HCT116 (cell line): ENCODE results near the gene TGM1. TPM values are rescaled to one million over a fixed set of nuclear protein-coding genes. Genes with fewer than 3 reads are reported as not detected.

Experiments
- ATAC-seq: fragments of 200-7000 bp; cut with Tn5 transposase; 2 replicates; pipeline ENCODE4 v1.9.1; 2020; ENCODE audit warnings: mild to moderate bottlenecking, moderate library complexity
- BruUV-seq: library from RNA; stranded (reverse); fragments of 400-500 nt; replicated peaks from 2 replicates; lab custom pipeline; 2021; lab: Mats Ljungman, UMichigan
- CTCF ChIA-PET: fragments of 300-600 bp; sonication (Branson Sonifier 250); formaldehyde crosslinking; loops from one replicate; lab custom pipeline; 2021; ENCODE audit warnings: antibody characterized with exemption; lab: Charles Lee
- POLR2A ChIA-PET: fragments of 300-600, 350-600 bp; sonication (Branson Sonifier 250); formaldehyde crosslinking; loops from one replicate; lab custom pipeline; 2021; ENCODE audit warnings: antibody characterized with exemption; lab: Charles Lee
- RAD21 ChIA-PET, 2 experiments: fragments of 300-600 bp; sonication (Branson Sonifier 250); formaldehyde crosslinking; loops; one replicate each; lab custom pipeline; 2023; ENCODE audit warnings: low total read pairs in 2 of 2; ENCODE audit not compliant: uncharacterized antibody in 2 of 2, unreplicated experiment in 2 of 2, low non-redundant PET in 1 of 2; lab: Charles Lee
- DNase-seq: peaks from one replicate; pipeline ENCODE4 v3.0.0-alpha.2; 2010; ENCODE audit warnings: low read depth, low spot score
- H2AFZ ChIP-seq: fragments of 200-600 bp; shearing (Covaris generic), sonication (generic); 2 replicates; pipeline ENCODE4 v1.6.1; 2017; ENCODE audit warnings: low read depth, mixed run types, mixed read lengths, antibody characterized with exemption, low read length; ENCODE audit not compliant: poor library complexity, severe bottlenecking
- H3K27ac ChIP-seq: 2 replicates; pipeline ENCODE4 v1.5.1; 2012; ENCODE audit warnings: low read depth, low read length
- H3K27me3 ChIP-seq: fragments of 200-600 bp; sonication (generic); 2 replicates; pipeline ENCODE4 v1.6.1; 2016; ENCODE audit warnings: mixed run types, low read length, mixed read lengths; ENCODE audit not compliant: insufficient read depth
- H3K36me3 ChIP-seq, 2 experiments: fragments of 200-500 bp in 1 of 2; fragments of 200-600 bp in 1 of 2; sonication (Bioruptor generic) in 1 of 2; sonication (generic) in 1 of 2; 2 replicates each; pipeline versions ENCODE4 v1.5.1 to v1.6.1; 2014 to 2016; ENCODE audit warnings: low read length in 2 of 2, inconsistent platforms in 1 of 2, mixed read lengths in 1 of 2, mixed run types in 1 of 2; ENCODE audit not compliant: insufficient read depth in 2 of 2, control insufficient read depth in 1 of 2
- H3K4me1 ChIP-seq, 2 experiments: fragments of 200-600 bp in 1 of 2; sonication (generic) in 1 of 2; 2 replicates each; pipeline versions ENCODE4 v1.5.1 to v1.6.1; 2012 to 2017; ENCODE audit warnings: low read length in 2 of 2, inconsistent platforms in 1 of 2, mild to moderate bottlenecking in 1 of 2, mixed read lengths in 1 of 2, mixed run types in 1 of 2, moderate library complexity in 1 of 2; ENCODE audit not compliant: insufficient read depth in 2 of 2, control insufficient read depth in 1 of 2
- H3K4me2 ChIP-seq: fragments of 200-600 bp; sonication (generic); 2 replicates; pipeline ENCODE4 v1.6.1; 2017; ENCODE audit warnings: mixed run types, low read length, mixed read lengths
- H3K4me3 ChIP-seq, 2 experiments: fragments of 200-600 bp in 1 of 2; sonication (generic) in 1 of 2; replicated peaks in 1 of 2; 2 replicates each; pipeline ENCODE4 v1.5.1; 2011 to 2016; ENCODE audit warnings: low read length in 2 of 2, control low read depth in 1 of 2, low read depth in 1 of 2, mild to moderate bottlenecking in 1 of 2, mixed read lengths in 1 of 2, mixed run types in 1 of 2
- H3K79me2 ChIP-seq: fragments of 200-600 bp; sonication (generic); 2 replicates; pipeline ENCODE4 v1.6.1; 2017; ENCODE audit warnings: mild to moderate bottlenecking, mixed run types, low read length, moderate library complexity, mixed read lengths; ENCODE audit not compliant: insufficient read depth
- H3K9ac ChIP-seq: fragments of 200-600 bp; sonication (generic); 2 replicates; pipeline ENCODE4 v1.6.1; 2016; ENCODE audit warnings: low read length, mixed read lengths
- H3K9me2 ChIP-seq: fragments of 200-600 bp; sonication (generic), shearing (Covaris generic); 2 replicates; pipeline ENCODE4 v1.6.1; 2017; ENCODE audit warnings: mixed run types, mild to moderate bottlenecking, moderate library complexity; ENCODE audit not compliant: insufficient read depth
- H3K9me3 ChIP-seq, 2 experiments: fragments of 200-500 bp in 1 of 2; fragments of 200-600 bp in 1 of 2; sonication (Bioruptor generic) in 1 of 2; sonication (generic) in 1 of 2; 2 replicates each; pipeline ENCODE4 v1.6.1; 2014 to 2017; ENCODE audit warnings: low read length in 2 of 2, mixed read lengths in 2 of 2, inconsistent platforms in 1 of 2, low read depth in 1 of 2, mild to moderate bottlenecking in 1 of 2, mixed run types in 1 of 2, moderate library complexity in 1 of 2; ENCODE audit not compliant: control insufficient read depth in 1 of 2, insufficient read depth in 1 of 2
- H4K20me1 ChIP-seq: fragments of 200-600 bp; sonication (generic), shearing (Covaris generic); 2 replicates; pipeline ENCODE4 v1.6.1; 2017; ENCODE audit warnings: mixed run types, mild to moderate bottlenecking, moderate library complexity; ENCODE audit not compliant: insufficient read depth
- ATF3 ChIP-seq: IDR thresholded peaks from 2 replicates; pipeline ENCODE4 v1.6.1; 2012
- CBX3 ChIP-seq: IDR thresholded peaks from 2 replicates; pipeline ENCODE4 v1.6.1; 2012; ENCODE audit warnings: low read depth
- CEBPB ChIP-seq: IDR thresholded peaks from 2 replicates; pipeline ENCODE4 v1.6.1; 2012; ENCODE audit warnings: low read depth
- EGR1 ChIP-seq: IDR thresholded peaks from 2 replicates; pipeline ENCODE4 v1.6.1; 2012; ENCODE audit warnings: low read depth
- ELF1 ChIP-seq: IDR thresholded peaks from 2 replicates; pipeline ENCODE4 v1.6.1; 2012; ENCODE audit warnings: low read depth, borderline replicate concordance
- EZH2 ChIP-seq: fragments of 200-600 bp; sonication (generic); IDR thresholded peaks from 2 replicates; pipeline ENCODE4 v1.6.1; 2017; ENCODE audit warnings: antibody characterized with exemption, mixed run types
- EZH2phosphoT487 ChIP-seq: fragments of 200-600 bp; IDR thresholded peaks from 2 replicates; pipeline ENCODE4 v1.6.1; 2018; ENCODE audit warnings: antibody characterized with exemption, borderline replicate concordance
- FOSL1 ChIP-seq: IDR thresholded peaks from 2 replicates; pipeline ENCODE4 v1.6.1; 2012; ENCODE audit warnings: low read depth
- MAX ChIP-seq: IDR thresholded peaks from 2 replicates; pipeline ENCODE4 v1.6.1; 2012
- POLR2A ChIP-seq: IDR thresholded peaks from 2 replicates; pipeline ENCODE4 v1.7.0; 2011; ENCODE audit warnings: borderline replicate concordance; ENCODE audit not compliant: insufficient read depth, insufficient read length; ENCODE audit errors: extremely low read depth
- POLR2AphosphoS5 ChIP-seq: IDR thresholded peaks from 2 replicates; pipeline ENCODE4 v1.6.1; 2011; ENCODE audit warnings: mild to moderate bottlenecking, low read depth, low read length, moderate library complexity
- RAD21 ChIP-seq: IDR thresholded peaks from 2 replicates; pipeline ENCODE4 v1.6.1; 2012; ENCODE audit warnings: low read depth, mild to moderate bottlenecking
- SP1 ChIP-seq: IDR thresholded peaks from 2 replicates; pipeline ENCODE4 v1.6.1; 2012; ENCODE audit warnings: low read depth
- SRF ChIP-seq: IDR thresholded peaks from 2 replicates; pipeline ENCODE4 v1.6.1; 2012; ENCODE audit warnings: low read depth
- TCF7L2 ChIP-seq: IDR thresholded peaks from 2 replicates; pipeline ENCODE4 v1.7.0; 2011; ENCODE audit warnings: borderline replicate concordance, inconsistent platforms; ENCODE audit not compliant: insufficient read depth, insufficient read length; ENCODE audit errors: extremely low read depth
- YY1 ChIP-seq: IDR thresholded peaks from 2 replicates; pipeline ENCODE4 v1.6.1; 2011; ENCODE audit warnings: low read length, low read depth, moderate library complexity, mild to moderate bottlenecking; ENCODE audit not compliant: insufficient replicate concordance; ENCODE audit errors: extremely low read depth
- ZBTB33 ChIP-seq: IDR thresholded peaks from 2 replicates; pipeline ENCODE4 v1.6.1; 2011; ENCODE audit warnings: mild to moderate bottlenecking, low read length, moderate library complexity; ENCODE audit not compliant: insufficient replicate concordance; ENCODE audit errors: extremely low read depth
- ZFX ChIP-seq: fragments of 450-650 bp; IDR thresholded peaks from 2 replicates; pipeline ENCODE4 v1.6.1; 2017
- ZNF274 ChIP-seq: fragments of 200-500 bp; sonication (Bioruptor generic); IDR thresholded peaks from 2 replicates; pipeline ENCODE4 v1.6.1; 2014; ENCODE audit warnings: mild to moderate bottlenecking, low read depth, low read length, inconsistent platforms
- intact Hi-C: fragments of 100-400 bp; cut with micrococcal nuclease; formaldehyde crosslinking; loops from 2 replicates; pipeline ENCODE4 v1.10.0; 2022
- total RNA-seq: library from RNA; stranded (reverse); gene quantifications from one replicate; pipeline ENCODE4 v1.2.1, GENCODE V29; 2021; ENCODE audit not compliant: unreplicated experiment

Gene TGM1
- total RNA-seq, 1 experiment from 2014 or later = 5.6 TPM

GRCh38 chr14:24232121-24232644 is 30.8 kb downstream of the TGM1 start, which contains the start of gene NEDD8:
Gene NEDD8 (minus strand): TSS chr14:24232367. CDS start chr14:24232267, 100 bp downstream.
- no peaks in the 10 kb centered on the region for H3K9me2 ChIP-seq
- ATAC-seq = peak; percentile 83
- POLR2A ChIA-PET = interaction anchor here (2.0 kb wide), 1 partner anchor 10 kb away, joined by 11 read pairs; the partner anchor contains the start of gene TINF2
- RAD21 ChIA-PET = no interaction called here
- H3K79me2 ChIP-seq = peaks cover 79% of the 10 kb centered on the region
- H3K4me2 ChIP-seq = peak within 1 kb of the TSS; percentile 89
- BruUV-seq = no TSS peak
- peak; percentile 81 for DNase-seq
- CTCF ChIA-PET = interaction anchor here (2.1 kb wide), 1 partner anchor 10 kb away, joined by 10 read pairs; the partner anchor contains the start of gene TINF2
- intact Hi-C loops = loop anchor here (2.0 kb wide), 1 partner anchor 15 kb away; the partner anchor contains the start of gene MDP1
- peak within 1 kb of the TSS; percentile 94 for H3K27ac ChIP-seq
- H3K36me3 ChIP-seq = peaks cover 21 to 24% of the 10 kb centered on the region in 2 experiments; a peak in 3 of 4 replicates
- peaks cover 14 to 22% of the 10 kb centered on the region in 2 experiments for H3K4me1 ChIP-seq
- no peaks in the 10 kb centered on the region for H3K27me3 ChIP-seq
- H3K9ac ChIP-seq = peak within 1 kb of the TSS; percentile 94
- peak within 1 kb of the TSS; percentile 25 for H2AFZ ChIP-seq
- H3K9me3 ChIP-seq = no peaks in the 10 kb centered on the region
- peak; percentile 78 for TF ChIP-seq ELF1
- no peak for TF ChIP-seq CBX3
- TF ChIP-seq FOSL1 = no peak
- TF ChIP-seq SP1 = peak; percentile 59
- TF ChIP-seq CEBPB = no peak
- no peak for TF ChIP-seq SRF
- TF ChIP-seq EZH2phosphoT487 = no peak
- no peak for TF ChIP-seq YY1
- TF ChIP-seq RAD21 = no peak
- no peak for TF ChIP-seq ZNF274
- TF ChIP-seq ATF3 = no peak
- peak; percentile 44 for TF ChIP-seq POLR2AphosphoS5
- peak; percentile 16 for TF ChIP-seq ZBTB33
- no peak for TF ChIP-seq EGR1
- no peak for TF ChIP-seq TCF7L2
- no peak for TF ChIP-seq ZFX
- TF ChIP-seq MAX = peak; percentile 63; the same call in 1 of the 2 replicates
- peak; percentile 63 for TF ChIP-seq POLR2A
- TF ChIP-seq EZH2 = no peak
- TF ChIP-seq, all 23 proteins: peak for 6
- Histone ChIP-seq H3K4me3 (peak within 1 kb of the TSS; percentile 96 to 100), H4K20me1 (no peaks in the 10 kb centered on the region)
